Fibroblast of skin of right biceps (primary cell): ENCODE data around the gene SORL1.

Experiments used
- DNase-seq: peaks from one replicate; pipeline ENCODE4 v3.0.0-alpha.2; 2013

The SORL1 gene

GRCh38 chr11:121643479-121644186 lies 191.5 kb downstream of the SORL1 start:
- DNase-seq, result no peak

- DNase-seq, result no peak
Measured at GRCh38 chr11:121644187-121644512, 192.0 kb downstream of the SORL1 start.

- DNase-seq, result no peak
Measured at GRCh38 chr11:121645001-121645400, 192.9 kb downstream of the SORL1 start.

GRCh38 chr11:121645596-121645995 lies 193.5 kb downstream of the SORL1 start:
- peak; percentile 73 for DNase-seq

GRCh38 chr11:121648306-121648705 lies 196.2 kb downstream of the SORL1 start:
- DNase-seq, result no peak

- no peak for DNase-seq
Measured at GRCh38 chr11:121649798-121650197, 197.7 kb downstream of the SORL1 start.

- no peak for DNase-seq
Measured at GRCh38 chr11:121650351-121651256, 198.5 kb downstream of the SORL1 start.

- no peak for DNase-seq
Measured at GRCh38 chr11:121651257-121651605, 199.1 kb downstream of the SORL1 start.

- peak; percentile 55 for DNase-seq
Measured at GRCh38 chr11:121652971-121653370, 200.9 kb downstream of the SORL1 start.

GRCh38 chr11:121654259-121654842 lies 202.2 kb downstream of the SORL1 start:
- no peak for DNase-seq

- peak; percentile 43 for DNase-seq
Measured at GRCh38 chr11:121654843-121655536, 202.9 kb downstream of the SORL1 start.

- DNase-seq, result peak; percentile 99
Measured at GRCh38 chr11:121655537-121656327, 203.6 kb downstream of the SORL1 start.

- no peak for DNase-seq
Measured at GRCh38 chr11:121656328-121657090, 204.4 kb downstream of the SORL1 start.

- no peak for DNase-seq
Measured at GRCh38 chr11:121657146-121657545, 205.0 kb downstream of the SORL1 start.

GRCh38 chr11:121659811-121660210 lies 207.7 kb downstream of the SORL1 start:
- DNase-seq, result peak; percentile 51

- peak; percentile 87 for DNase-seq
Measured at GRCh38 chr11:121661880-121662486, 209.9 kb downstream of the SORL1 start.

GRCh38 chr11:121664144-121664543 lies 212.0 kb downstream of the SORL1 start:
- no peak for DNase-seq

- DNase-seq, result no peak
Measured at GRCh38 chr11:121665206-121665838, 213.2 kb downstream of the SORL1 start.

- no peak for DNase-seq
Measured at GRCh38 chr11:121667836-121668235, 215.7 kb downstream of the SORL1 start.

- no peak for DNase-seq
Measured at GRCh38 chr11:121669422-121669821, 217.3 kb downstream of the SORL1 start.

- no peak for DNase-seq
Measured at GRCh38 chr11:121670266-121670665, 218.2 kb downstream of the SORL1 start.
